ENCODE measurements around the gene FLYWCH2. TPM values are rescaled to one million over a fixed set of nuclear protein-coding genes. Genes with fewer than 3 reads are reported as not detected.

The FLYWCH2 gene
- total and polyA plus RNA-seq, 9 of the 15 experiments (the other 6 are each of a cell fraction or from before 2014, with no cell fraction given): 0.70 to 55.5 (median 7.6) TPM

DNA sequence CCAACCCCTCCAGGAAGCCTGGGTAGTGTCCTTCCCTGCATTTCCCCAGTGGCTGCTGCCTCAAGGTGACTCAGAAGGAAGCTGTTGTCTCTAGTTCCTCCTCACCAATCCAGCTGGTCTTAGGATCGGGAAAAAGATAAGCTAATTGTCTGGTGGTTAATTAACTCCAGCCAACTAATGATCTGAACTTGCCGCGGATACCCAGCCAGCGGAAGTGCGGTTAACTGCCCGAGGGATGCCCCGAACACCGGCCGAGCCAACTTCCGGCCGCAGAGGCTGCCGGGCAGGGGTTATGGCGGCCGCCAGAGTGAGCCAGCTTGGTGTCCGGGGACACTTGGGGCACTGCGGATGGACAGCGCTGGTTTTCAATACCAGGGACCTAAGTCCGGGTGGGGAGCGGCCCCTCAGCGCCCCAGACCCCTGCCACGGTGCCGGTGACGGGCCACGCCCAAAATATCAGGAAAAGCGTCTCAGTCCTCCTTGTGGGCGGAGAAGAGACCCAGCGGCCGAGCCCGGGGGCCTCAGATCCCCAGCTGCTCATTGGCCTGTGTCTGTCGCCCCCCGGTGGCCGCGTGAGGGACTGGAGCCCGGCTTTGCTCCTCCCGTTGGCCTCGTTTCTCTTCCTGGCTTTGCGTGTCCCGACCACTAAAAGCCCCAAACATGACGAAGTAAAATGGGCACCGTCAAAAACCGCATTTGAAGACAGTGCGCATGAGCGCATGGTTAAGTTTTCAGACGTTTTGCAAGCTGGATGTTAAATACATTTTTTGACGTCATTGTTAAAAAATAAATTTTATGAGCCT lies 14.8 kb upstream of the FLYWCH2 start (continued):
- TF ChIP-seq, protein P1, sequence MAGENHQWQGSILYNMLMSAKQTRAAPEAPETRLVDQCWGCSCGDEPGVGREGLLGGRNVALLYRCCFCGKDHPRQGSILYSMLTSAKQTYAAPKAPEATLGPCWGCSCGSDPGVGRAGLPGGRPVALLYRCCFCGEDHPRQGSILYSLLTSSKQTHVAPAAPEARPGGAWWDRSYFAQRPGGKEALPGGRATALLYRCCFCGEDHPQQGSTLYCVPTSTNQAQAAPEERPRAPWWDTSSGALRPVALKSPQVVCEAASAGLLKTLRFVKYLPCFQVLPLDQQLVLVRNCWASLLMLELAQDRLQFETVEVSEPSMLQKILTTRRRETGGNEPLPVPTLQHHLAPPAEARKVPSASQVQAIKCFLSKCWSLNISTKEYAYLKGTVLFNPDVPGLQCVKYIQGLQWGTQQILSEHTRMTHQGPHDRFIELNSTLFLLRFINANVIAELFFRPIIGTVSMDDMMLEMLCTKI (IDR thresholded peaks at IDR 0.05; ENCODE audit: partially characterized antibody): no peak
- TF ChIP-seq TBP (optimal IDR thresholded peaks at IDR 0.05; ENCODE audit: low read depth, low read length) (peak; percentile 74), PHTF2 (CRISPR knock-in tag; IDR thresholded peaks at IDR 0.05) (no peak), DACH1 (IDR thresholded peaks at IDR 0.05; ENCODE audit: partially characterized antibody) (peak; percentile 66), CREM (IDR thresholded peaks at IDR 0.05; ENCODE audit: low read depth) (peak; percentile 74), MBD2 (IDR thresholded peaks at IDR 0.05; ENCODE audit: borderline replicate concordance, low read depth) (no peak), POLR2B (IDR thresholded peaks at IDR 0.05; ENCODE audit: low read depth, partially characterized antibody) (peak; percentile 74), XRCC5 (IDR thresholded peaks at IDR 0.05; ENCODE audit: low read depth, low read length) (peak; percentile 71), ZKSCAN8 (CRISPR knock-in tag; IDR thresholded peaks at IDR 0.05) (peak; percentile 79), JUND (IDR thresholded peaks at IDR 0.05; ENCODE audit: borderline replicate concordance, low read depth, low read length) (peak; percentile 43), JUND (tag; IDR thresholded peaks at IDR 0.05; ENCODE audit: borderline replicate concordance, low read depth, low read length) (no peak; the same call in 2 of the 3 replicates), LCOR (CRISPR knock-in tag; IDR thresholded peaks at IDR 0.05) (peak; percentile 95), ZNF408 (CRISPR knock-in tag; IDR thresholded peaks at IDR 0.05; ENCODE audit: low read depth) (no peak), ZBTB7A (IDR thresholded peaks at IDR 0.05; ENCODE audit: borderline replicate concordance, control insufficient read depth, low read depth, low read length) (peak; percentile 88), ILF3 (IDR thresholded peaks at IDR 0.05; ENCODE audit: borderline replicate concordance) (no peak)
- TF ChIP-seq, protein P2, sequence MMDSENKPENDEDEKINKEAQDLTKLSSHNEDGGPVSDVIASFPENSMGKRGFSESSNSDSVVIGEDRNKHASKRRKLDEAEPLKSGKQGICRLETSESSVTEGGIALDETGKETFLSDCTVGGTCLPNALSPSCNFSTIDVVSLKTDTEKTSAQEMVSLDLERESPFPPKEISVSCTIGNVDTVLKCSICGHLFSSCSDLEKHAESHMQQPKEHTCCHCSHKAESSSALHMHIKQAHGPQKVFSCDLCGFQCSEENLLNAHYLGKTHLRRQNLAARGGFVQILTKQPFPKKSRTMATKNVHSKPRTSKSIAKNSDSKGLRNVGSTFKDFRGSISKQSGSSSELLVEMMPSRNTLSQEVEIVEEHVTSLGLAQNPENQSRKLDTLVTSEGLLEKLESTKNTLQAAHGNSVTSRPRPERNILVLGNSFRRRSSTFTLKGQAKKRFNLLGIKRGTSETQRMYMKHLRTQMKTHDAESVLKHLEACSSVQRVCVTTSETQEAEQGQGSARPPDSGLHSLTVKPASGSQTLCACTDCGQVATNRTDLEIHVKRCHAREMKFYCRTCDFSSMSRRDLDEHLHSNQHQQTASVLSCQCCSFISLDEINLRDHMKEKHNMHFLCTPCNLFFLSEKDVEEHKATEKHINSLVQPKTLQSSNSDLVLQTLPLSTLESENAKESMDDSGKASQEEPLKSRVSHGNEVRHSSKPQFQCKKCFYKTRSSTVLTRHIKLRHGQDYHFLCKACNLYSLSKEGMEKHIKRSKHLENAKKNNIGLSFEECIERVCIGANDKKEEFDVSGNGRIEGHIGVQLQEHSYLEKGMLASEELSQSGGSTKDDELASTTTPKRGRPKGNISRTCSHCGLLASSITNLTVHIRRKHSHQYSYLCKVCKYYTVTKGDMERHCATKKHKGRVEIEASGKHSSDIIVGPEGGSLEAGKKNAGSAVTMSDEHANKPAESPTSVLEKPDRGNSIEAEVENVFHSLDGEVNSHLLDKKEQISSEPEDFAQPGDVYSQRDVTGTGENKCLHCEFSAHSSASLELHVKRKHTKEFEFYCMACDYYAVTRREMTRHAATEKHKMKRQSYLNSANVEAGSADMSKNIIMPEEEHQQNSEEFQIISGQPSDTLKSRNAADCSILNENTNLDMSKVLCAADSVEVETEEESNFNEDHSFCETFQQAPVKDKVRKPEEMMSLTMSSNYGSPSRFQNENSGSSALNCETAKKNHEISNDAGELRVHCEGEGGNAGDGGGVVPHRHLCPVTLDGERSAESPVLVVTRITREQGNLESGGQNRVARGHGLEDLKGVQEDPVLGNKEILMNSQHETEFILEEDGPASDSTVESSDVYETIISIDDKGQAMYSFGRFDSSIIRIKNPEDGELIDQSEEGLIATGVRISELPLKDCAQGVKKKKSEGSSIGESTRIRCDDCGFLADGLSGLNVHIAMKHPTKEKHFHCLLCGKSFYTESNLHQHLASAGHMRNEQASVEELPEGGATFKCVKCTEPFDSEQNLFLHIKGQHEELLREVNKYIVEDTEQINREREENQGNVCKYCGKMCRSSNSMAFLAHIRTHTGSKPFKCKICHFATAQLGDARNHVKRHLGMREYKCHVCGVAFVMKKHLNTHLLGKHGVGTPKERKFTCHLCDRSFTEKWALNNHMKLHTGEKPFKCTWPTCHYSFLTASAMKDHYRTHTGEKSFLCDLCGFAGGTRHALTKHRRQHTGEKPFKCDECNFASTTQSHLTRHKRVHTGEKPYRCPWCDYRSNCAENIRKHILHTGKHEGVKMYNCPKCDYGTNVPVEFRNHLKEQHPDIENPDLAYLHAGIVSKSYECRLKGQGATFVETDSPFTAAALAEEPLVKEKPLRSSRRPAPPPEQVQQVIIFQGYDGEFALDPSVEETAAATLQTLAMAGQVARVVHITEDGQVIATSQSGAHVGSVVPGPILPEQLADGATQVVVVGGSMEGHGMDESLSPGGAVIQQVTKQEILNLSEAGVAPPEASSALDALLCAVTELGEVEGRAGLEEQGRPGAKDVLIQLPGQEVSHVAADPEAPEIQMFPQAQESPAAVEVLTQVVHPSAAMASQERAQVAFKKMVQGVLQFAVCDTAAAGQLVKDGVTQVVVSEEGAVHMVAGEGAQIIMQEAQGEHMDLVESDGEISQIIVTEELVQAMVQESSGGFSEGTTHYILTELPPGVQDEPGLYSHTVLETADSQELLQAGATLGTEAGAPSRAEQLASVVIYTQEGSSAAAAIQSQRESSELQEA (IDR thresholded peaks at IDR 0.05; ENCODE audit: low read depth): no peak
- TF ChIP-seq, protein P3, sequence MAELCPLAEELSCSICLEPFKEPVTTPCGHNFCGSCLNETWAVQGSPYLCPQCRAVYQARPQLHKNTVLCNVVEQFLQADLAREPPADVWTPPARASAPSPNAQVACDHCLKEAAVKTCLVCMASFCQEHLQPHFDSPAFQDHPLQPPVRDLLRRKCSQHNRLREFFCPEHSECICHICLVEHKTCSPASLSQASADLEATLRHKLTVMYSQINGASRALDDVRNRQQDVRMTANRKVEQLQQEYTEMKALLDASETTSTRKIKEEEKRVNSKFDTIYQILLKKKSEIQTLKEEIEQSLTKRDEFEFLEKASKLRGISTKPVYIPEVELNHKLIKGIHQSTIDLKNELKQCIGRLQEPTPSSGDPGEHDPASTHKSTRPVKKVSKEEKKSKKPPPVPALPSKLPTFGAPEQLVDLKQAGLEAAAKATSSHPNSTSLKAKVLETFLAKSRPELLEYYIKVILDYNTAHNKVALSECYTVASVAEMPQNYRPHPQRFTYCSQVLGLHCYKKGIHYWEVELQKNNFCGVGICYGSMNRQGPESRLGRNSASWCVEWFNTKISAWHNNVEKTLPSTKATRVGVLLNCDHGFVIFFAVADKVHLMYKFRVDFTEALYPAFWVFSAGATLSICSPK (IDR thresholded peaks at IDR 0.05; ENCODE audit: borderline replicate concordance): no peak
